H1 (cell line): ENCODE measurements around the gene CCDC91. TPM values are rescaled to one million over a fixed set of nuclear protein-coding genes. Genes with fewer than 3 reads are reported as not detected.

Experiments
- ASH2L ChIP-seq: fragments of 200-600, 300-600 bp; sonication (generic); IDR thresholded peaks from one replicate; pipeline ENCODE4 v1.7.1; 2017; ENCODE audit warnings: low read length
- EZH2 ChIP-seq: fragments of 200-600 bp; sonication (generic); IDR thresholded peaks from 2 replicates; pipeline ENCODE4 v1.7.1; 2012; ENCODE audit warnings: low read depth, mild to moderate bottlenecking, moderate library complexity, low read length, inconsistent platforms; ENCODE audit not compliant: severe bottlenecking
- PHF8 ChIP-seq: fragments of 200-600 bp; sonication (generic); conservative IDR thresholded peaks from 2 replicates; pipeline ENCODE4 v1.7.1; 2012; ENCODE audit warnings: low read depth, mild to moderate bottlenecking, inconsistent platforms, low read length, moderate library complexity
- RAD21 ChIP-seq, 2 experiments: IDR thresholded peaks in 1 of 2; conservative IDR thresholded peaks in 1 of 2; 2 replicates each; pipeline ENCODE4 v1.6.1; 2011; ENCODE audit warnings: low read depth in 2 of 2, low read length in 2 of 2, improper control_type of control experiment in 1 of 2, inconsistent platforms in 1 of 2, mild to moderate bottlenecking in 1 of 2, moderate library complexity in 1 of 2
- polyA plus RNA-seq, 7 experiments: library from polyadenylated mRNA; depleted of rRNA in 3 of 7; stranded (reverse) in 5 of 7; unstranded in 2 of 7; fragments of >200 nt in 5 of 7; fragments of 200-250 nt in 2 of 7; gene quantifications; 1 replicate in 5 of 7; 2 replicates in 1 of 7; 4 replicates in 1 of 7; pipeline versions ENCODE4 v1.2.1 to v1.2.3, GENCODE V29; 2011 to 2013; ENCODE audit warnings: missing spikeins in 2 of 7, mixed read lengths in 2 of 7
- total RNA-seq: library from RNA; stranded (reverse); fragmentation: NEBNext Ultra II Directional; extraction: Animal tissue kit (Norgen Biotek cat#: 25700); gene quantifications from 2 replicates; pipeline ENCODE4 v1.2.1, GENCODE V29; 2021

CCDC91 gene
- total and polyA plus RNA-seq, 2 of the 8 experiments (the other 6 are each of a cell fraction or from before 2014, with no cell fraction given), result 8.6 to 23.1 TPM

- TF ChIP-seq RAD21 (IDR thresholded peaks at IDR 0.05 in 1 of 2, conservative IDR thresholded peaks at IDR 0.05 in 1 of 2; ENCODE audit: low read depth in 2 of 2, low read length in 2 of 2), result no peak
- TF ChIP-seq PHF8, result no peak
- TF ChIP-seq ASH2L, result no peak
- TF ChIP-seq EZH2, result no peak
Measured at GRCh38 chr12:28507033-28507432, 316.8 kb downstream of the CCDC91 start (continued).
